NT2/D1 (cell line): ENCODE results near the gene ITPK1.

ENCODE experiments used
- SUZ12 ChIP-seq: IDR thresholded peaks from 2 replicates; pipeline ENCODE4 v1.6.1; 2011; ENCODE audit not compliant: insufficient read length, insufficient read depth; ENCODE audit errors: extremely low read depth
- YY1 ChIP-seq: IDR thresholded peaks from 2 replicates; pipeline ENCODE4 v1.6.1; 2011; ENCODE audit not compliant: insufficient read length, insufficient read depth
- ZNF274 ChIP-seq: IDR thresholded peaks from 2 replicates; pipeline ENCODE4 v1.6.1; 2011; ENCODE audit warnings: mild to moderate bottlenecking, low read depth, low read length

DNA sequence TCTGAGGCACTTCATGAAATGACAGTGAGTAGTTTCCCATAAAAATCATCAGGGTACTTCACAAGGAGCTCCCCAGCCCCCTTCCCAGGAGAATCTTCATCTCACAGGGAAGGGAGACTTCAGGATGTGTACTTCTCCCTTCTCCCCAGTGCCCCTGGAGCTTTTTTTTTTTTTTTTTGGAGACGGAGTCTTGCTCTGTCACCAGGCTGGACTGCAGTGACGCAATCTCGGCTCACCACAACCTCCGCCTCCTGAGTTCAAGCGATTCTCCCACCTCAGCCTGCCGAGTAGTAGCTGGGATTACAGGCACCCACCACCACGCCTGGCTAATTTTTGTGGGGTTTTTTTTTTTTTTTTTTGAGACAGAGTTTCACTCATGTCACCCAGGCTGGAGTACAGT lies 10.4 kb downstream of the ITPK1 start:
- TF ChIP-seq YY1, result no peak
- no peak for TF ChIP-seq ZNF274
- TF ChIP-seq SUZ12, result no peak
